ENCODE results near the gene DNER. TPM values are rescaled to one million over a fixed set of nuclear protein-coding genes. Genes with fewer than 3 reads are reported as not detected.

DNER gene
- polyA plus RNA-seq, 1 of the 3 experiments (the other 2 are of a cell fraction): 1.4 TPM

DNA sequence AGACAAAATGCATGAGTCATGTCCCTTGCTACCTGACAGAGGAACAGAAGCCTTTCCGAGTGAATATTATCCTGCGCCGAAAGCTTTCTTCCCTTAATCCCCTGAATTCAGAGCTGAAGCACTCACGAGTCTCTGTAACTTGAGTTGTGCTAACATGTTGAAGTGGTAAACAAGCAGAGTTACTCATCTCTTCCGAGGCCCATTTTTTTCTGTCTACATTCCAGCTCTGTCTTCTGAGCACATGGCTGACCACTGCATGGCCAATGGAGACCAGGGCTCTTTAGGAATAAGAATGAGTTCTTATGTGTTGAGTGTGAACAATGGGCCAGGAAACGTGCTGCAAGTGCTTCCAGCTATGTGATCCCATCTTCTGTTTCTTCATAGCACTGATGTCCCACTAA is 370.2 kb downstream of the DNER start (continued):
- TF ChIP-seq, protein P1, sequence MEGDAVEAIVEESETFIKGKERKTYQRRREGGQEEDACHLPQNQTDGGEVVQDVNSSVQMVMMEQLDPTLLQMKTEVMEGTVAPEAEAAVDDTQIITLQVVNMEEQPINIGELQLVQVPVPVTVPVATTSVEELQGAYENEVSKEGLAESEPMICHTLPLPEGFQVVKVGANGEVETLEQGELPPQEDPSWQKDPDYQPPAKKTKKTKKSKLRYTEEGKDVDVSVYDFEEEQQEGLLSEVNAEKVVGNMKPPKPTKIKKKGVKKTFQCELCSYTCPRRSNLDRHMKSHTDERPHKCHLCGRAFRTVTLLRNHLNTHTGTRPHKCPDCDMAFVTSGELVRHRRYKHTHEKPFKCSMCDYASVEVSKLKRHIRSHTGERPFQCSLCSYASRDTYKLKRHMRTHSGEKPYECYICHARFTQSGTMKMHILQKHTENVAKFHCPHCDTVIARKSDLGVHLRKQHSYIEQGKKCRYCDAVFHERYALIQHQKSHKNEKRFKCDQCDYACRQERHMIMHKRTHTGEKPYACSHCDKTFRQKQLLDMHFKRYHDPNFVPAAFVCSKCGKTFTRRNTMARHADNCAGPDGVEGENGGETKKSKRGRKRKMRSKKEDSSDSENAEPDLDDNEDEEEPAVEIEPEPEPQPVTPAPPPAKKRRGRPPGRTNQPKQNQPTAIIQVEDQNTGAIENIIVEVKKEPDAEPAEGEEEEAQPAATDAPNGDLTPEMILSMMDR (IDR thresholded peaks at IDR 0.05): no peak
- no peak for TF ChIP-seq MXI1 (IDR thresholded peaks at IDR 0.05; ENCODE audit: low read depth, low read length)
- no peak for TF ChIP-seq CHD2 (IDR thresholded peaks at IDR 0.05; ENCODE audit: low read length, partially characterized antibody)
- TF ChIP-seq RFX5 (IDR thresholded peaks at IDR 0.05; ENCODE audit: low read length): no peak
- TF ChIP-seq TEAD4 (IDR thresholded peaks at IDR 0.05; ENCODE audit: borderline replicate concordance, insufficient read depth): no peak
- TF ChIP-seq TAF1 (IDR thresholded peaks at IDR 0.05; ENCODE audit: borderline replicate concordance, low read depth, low read length): no peak
- no peak for TF ChIP-seq RAD21 (IDR thresholded peaks at IDR 0.05; ENCODE audit: low read length)
- no peak for TF ChIP-seq TCF12 (IDR thresholded peaks at IDR 0.05)
- TF ChIP-seq FOXJ3 (CRISPR knock-in tag; IDR thresholded peaks at IDR 0.05): no peak
- TF ChIP-seq SMC3 (IDR thresholded peaks at IDR 0.05; ENCODE audit: low read depth, low read length): no peak
- TF ChIP-seq, protein P2, sequence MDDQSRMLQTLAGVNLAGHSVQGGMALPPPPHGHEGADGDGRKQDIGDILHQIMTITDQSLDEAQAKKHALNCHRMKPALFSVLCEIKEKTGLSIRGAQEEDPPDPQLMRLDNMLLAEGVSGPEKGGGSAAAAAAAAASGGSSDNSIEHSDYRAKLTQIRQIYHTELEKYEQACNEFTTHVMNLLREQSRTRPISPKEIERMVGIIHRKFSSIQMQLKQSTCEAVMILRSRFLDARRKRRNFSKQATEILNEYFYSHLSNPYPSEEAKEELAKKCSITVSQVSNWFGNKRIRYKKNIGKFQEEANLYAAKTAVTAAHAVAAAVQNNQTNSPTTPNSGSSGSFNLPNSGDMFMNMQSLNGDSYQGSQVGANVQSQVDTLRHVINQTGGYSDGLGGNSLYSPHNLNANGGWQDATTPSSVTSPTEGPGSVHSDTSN (IDR thresholded peaks at IDR 0.05): no peak
- no peak for TF ChIP-seq GABPA (IDR thresholded peaks at IDR 0.05; ENCODE audit: low read depth)
- no peak for TF ChIP-seq EP300 (IDR thresholded peaks at IDR 0.05; ENCODE audit: borderline replicate concordance in 1 of 2, low read depth in 1 of 2, low read length in 1 of 2)

DNA sequence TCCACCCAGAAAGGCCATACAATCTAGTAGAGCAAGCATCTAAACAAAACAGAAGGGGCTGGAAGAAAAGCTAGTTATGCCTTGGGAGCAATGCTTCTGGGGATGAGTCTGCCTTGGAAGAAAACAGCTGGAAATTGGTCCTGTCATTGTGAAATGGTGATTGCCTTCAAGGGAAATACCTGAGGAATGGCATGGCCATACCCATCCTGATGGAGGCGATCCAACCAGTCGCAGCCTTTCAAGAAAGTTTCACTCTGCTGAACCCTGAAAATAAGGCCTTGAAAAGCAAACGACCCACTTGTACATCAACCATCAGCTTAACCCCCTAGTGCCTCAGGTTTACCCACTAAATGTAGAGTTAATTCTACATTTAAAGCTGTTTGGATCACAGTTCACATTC is 370.7 kb downstream of the DNER start:
- H3K36me3 ChIP-seq (replicated peaks in 1 of 2; ENCODE audit: control insufficient read depth in 1 of 2, insufficient read depth in 2 of 2, low read length in 1 of 2): no peaks in the 10 kb centered on the region
- no peaks in the 10 kb centered on the region for H3F3A ChIP-seq (replicated peaks; ENCODE audit: insufficient read depth)
- no peaks in the 10 kb centered on the region for H3K27me3 ChIP-seq (ENCODE audit: insufficient read depth)
- TF ChIP-seq TAF1 (IDR thresholded peaks at IDR 0.05; ENCODE audit: borderline replicate concordance, low read depth, low read length): no peak
- TF ChIP-seq CHD2 (IDR thresholded peaks at IDR 0.05; ENCODE audit: low read length, partially characterized antibody): no peak
- TF ChIP-seq MEF2A (IDR thresholded peaks at IDR 0.05; ENCODE audit: borderline replicate concordance, low read depth): no peak
- no peak for TF ChIP-seq RXRA (IDR thresholded peaks at IDR 0.05; ENCODE audit: borderline replicate concordance, low read depth)
- TF ChIP-seq RCOR1 (IDR thresholded peaks at IDR 0.05; ENCODE audit: low read length): no peak
- no peak for TF ChIP-seq NFIC (IDR thresholded peaks at IDR 0.05; ENCODE audit: borderline replicate concordance)
- no peak for TF ChIP-seq ELF1 (IDR thresholded peaks at IDR 0.05)
- TF ChIP-seq POLR2AphosphoS5 (IDR thresholded peaks at IDR 0.05; ENCODE audit: low read depth, low read length): no peak
- TF ChIP-seq EP300 (IDR thresholded peaks at IDR 0.05; ENCODE audit: borderline replicate concordance in 1 of 2, low read depth in 1 of 2, low read length in 1 of 2): no peak
- no peak overlapping the region for H3K4me2 ChIP-seq
- no peak overlapping the region for H2AFZ ChIP-seq (ENCODE audit: low read depth)
- DNase-seq: no peak
- 18% methylated on average over 1 of the region's 3 CpGs for WGBS (ENCODE audit: low lambda C conversion rate)
- H3K9me3 ChIP-seq: no peaks in the 10 kb centered on the region
- no peak overlapping the region for H3K4me3 ChIP-seq (ENCODE audit: low read depth in 2 of 2, low read length in 1 of 2)
- H3K27ac ChIP-seq (ENCODE audit: low read depth in 2 of 2, low read length in 1 of 2): no peak overlapping the region
- no peaks in the 10 kb centered on the region for H4K20me1 ChIP-seq (ENCODE audit: insufficient read depth)
- no peaks in the 10 kb centered on the region for H3K79me2 ChIP-seq (ENCODE audit: insufficient read depth)
- POLR2A ChIA-PET: no interaction called here
- CTCF ChIA-PET: interaction anchor here (0.9 to 1.3 kb wide), 3 partner anchors 243 to 373 kb away, joined by 3 to 5 read pairs (median 4); no protein-coding TSS in a partner anchor
- H3K4me1 ChIP-seq (ENCODE audit: control insufficient read depth in 1 of 2, insufficient read depth in 2 of 2, low read depth in 1 of 2, low read length in 1 of 2): peaks cover 0 to 8% of the 10 kb centered on the region in 2 experiments; a peak in 1 of 4 replicates
- no peaks in the 10 kb centered on the region for H3K9me2 ChIP-seq
- no peak overlapping the region for H3K9ac ChIP-seq
